HG02798 (cell line): ENCODE results near the gene TP53I13.

Experiments used
- ATAC-seq: cut with Tn5 transposase; IDR thresholded peaks from one replicate; pipeline ENCODE4 v1.9.1; 2021; ENCODE audit warnings: mild to moderate bottlenecking; ENCODE audit not compliant: unreplicated experiment, poor library complexity

Gene TP53I13

GRCh38 chr17:29578626-29579485 is 10.4 kb downstream of the TP53I13 start:
- ATAC-seq: no peak

- peak; percentile 83 for ATAC-seq
Measured at GRCh38 chr17:29579866-29580771, 11.6 kb downstream of the TP53I13 start.

- no peak for ATAC-seq
Measured at GRCh38 chr17:29581583-29582253, 13.2 kb downstream of the TP53I13 start.

- no peak for ATAC-seq
Measured at GRCh38 chr17:29582254-29582765, 13.8 kb downstream of the TP53I13 start.

GRCh38 chr17:29582772-29583171 is 14.3 kb downstream of the TP53I13 start:
- ATAC-seq: no peak

- no peak for ATAC-seq
Measured at GRCh38 chr17:29583324-29584248, 15.1 kb downstream of the TP53I13 start.

GRCh38 chr17:29584452-29585079 is 16.1 kb downstream of the TP53I13 start:
- no peak for ATAC-seq

- no peak for ATAC-seq
Measured at GRCh38 chr17:29585080-29585751, 16.7 kb downstream of the TP53I13 start.

GRCh38 chr17:29586676-29587469 is 18.4 kb downstream of the TP53I13 start:
- ATAC-seq: no peak

- no peak for ATAC-seq
Measured at GRCh38 chr17:29587591-29587990, 19.1 kb downstream of the TP53I13 start.

GRCh38 chr17:29588017-29588561 is 19.6 kb downstream of the TP53I13 start:
- no peak for ATAC-seq

GRCh38 chr17:29588562-29589411 is 20.3 kb downstream of the TP53I13 start:
- ATAC-seq: peak; percentile 15

- ATAC-seq: peak; percentile 73
Measured at GRCh38 chr17:29589524-29590410, 21.3 kb downstream of the TP53I13 start, which contains the start of gene GIT1. TSS of gene GIT1 (minus strand) at chr17:29589648. CDS start at chr17:29589378, 270 bp downstream.

GRCh38 chr17:29590411-29591145 is 22.1 kb downstream of the TP53I13 start:
- no peak for ATAC-seq
